ENCODE data around the gene DHRS2. TPM values are rescaled to one million over a fixed set of nuclear protein-coding genes. Genes with fewer than 3 reads are reported as not detected.

Gene DHRS2
- total and polyA plus RNA-seq, 2 of the 13 experiments (the other 11 are each of a cell fraction or from before 2014, with no cell fraction given) = 1,621 to 3,021 TPM

- no peak for TF ChIP-seq ZNF460 (CRISPR knock-in tag; IDR thresholded peaks at IDR 0.05; ENCODE audit: borderline replicate concordance)
- TF ChIP-seq ZSCAN20 (CRISPR knock-in tag; IDR thresholded peaks at IDR 0.05; ENCODE audit: borderline replicate concordance) = 0 out of 2 replicates have a peak, but pooled peaks have one; percentile 36
- no peak for TF ChIP-seq PCBP1 (IDR thresholded peaks at IDR 0.05; ENCODE audit: borderline replicate concordance, low read depth, low read length)
- TF ChIP-seq SAFB2 (CRISPR knock-in tag; IDR thresholded peaks at IDR 0.05; ENCODE audit: borderline replicate concordance, low read depth) = no peak
- TF ChIP-seq ZC3H4 (CRISPR knock-in tag; IDR thresholded peaks at IDR 0.05; ENCODE audit: borderline replicate concordance) = 0 out of 2 replicates have a peak, but pooled peaks have one; percentile 0
- TF ChIP-seq KLF12 (CRISPR knock-in tag; IDR thresholded peaks at IDR 0.05; ENCODE audit: borderline replicate concordance) = peak; percentile 54; the same call in 1 of the 2 replicates
Measured at GRCh38 chr14:23612802-23613201, 23.4 kb upstream of the DHRS2 start (continued).

DNA sequence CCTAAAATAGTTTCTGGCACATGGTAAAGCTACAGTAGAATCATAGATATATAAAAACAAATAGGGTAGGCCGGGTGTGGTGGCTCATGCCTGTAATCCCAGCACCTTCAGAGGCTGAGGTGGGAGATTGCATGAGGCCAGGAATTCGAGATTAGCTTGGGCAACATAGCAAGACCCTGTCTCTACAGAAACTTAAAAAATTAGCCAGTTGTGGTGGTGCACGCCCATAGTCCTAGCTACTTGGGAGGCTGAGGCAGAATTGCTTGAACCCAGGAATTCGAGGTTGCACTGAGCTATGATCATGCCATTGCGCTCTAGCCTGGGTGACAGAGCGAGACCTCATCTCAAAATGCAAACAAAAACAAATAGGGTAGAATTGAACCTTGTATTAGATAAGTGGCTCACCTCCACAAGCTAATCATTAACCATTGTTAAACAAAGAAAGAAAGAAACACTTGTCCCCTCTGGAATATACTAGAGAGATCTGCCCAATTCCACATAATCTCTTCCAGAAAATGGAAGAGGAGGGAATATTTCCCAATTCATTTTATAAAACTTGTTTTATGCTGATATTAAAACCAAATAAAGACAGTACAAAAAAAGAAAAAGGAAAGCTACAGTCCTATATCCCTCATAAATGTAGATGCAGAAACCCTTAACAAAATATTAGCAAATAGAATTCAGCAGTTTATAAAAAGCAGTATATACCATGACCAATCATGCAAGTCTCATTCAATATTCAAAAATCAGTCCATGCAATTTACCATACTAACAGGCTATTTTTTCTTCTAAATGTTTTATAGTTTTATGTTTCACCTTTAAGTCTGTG, 22.7 kb upstream of the DHRS2 start:
- H3K79me2 ChIP-seq (ENCODE audit: insufficient read depth, low read length) = no peaks in the 10 kb centered on the region
- no peak overlapping the region for H2AFZ ChIP-seq (ENCODE audit: low read length)
- H3K9ac ChIP-seq (ENCODE audit: insufficient read depth, low read depth, low read length) = peak overlapping the region; percentile 47
- intact Hi-C loops (cut with micrococcal nuclease; ENCODE audit: unreplicated experiment) (loop anchor here (1.0 to 5.0 kb wide), 3 partner anchors 19 to 479 kb away; partner anchors contain the start of genes DHRS2 and PCK2), in situ Hi-C loops (cut with HindIII; ENCODE audit: extremely low pct_ligation_motif_present, low pct_unique_long_range_greater_than_20kb) (no loop called here)
- ATAC-seq (peak; percentile 70), DNase-seq (ENCODE audit: low spot score) (peak; percentile 100), FAIRE-seq (peak; percentile 89)
- peak overlapping the region in 2 of 3 experiments; percentile 9 to 26; a peak in 3 of 6 replicates for H3K4me3 ChIP-seq (replicated peaks in 1 of 3; ENCODE audit: insufficient read depth in 1 of 3, low read depth in 2 of 3, low read length in 3 of 3)
- WGBS (ENCODE audit: low lambda C conversion rate) = 6% methylated on average over 6 of the region's 6 CpGs
- BruUV-seq (replicated peaks) = no TSS peak
- H3K9me3 ChIP-seq (ENCODE audit: low read length) = no peaks in the 10 kb centered on the region
- no peaks in the 10 kb centered on the region for H3K36me3 ChIP-seq (replicated peaks in 1 of 2; ENCODE audit: control insufficient read depth in 1 of 2, insufficient read depth in 2 of 2, low read length in 2 of 2)
- peaks cover 95% of the 10 kb centered on the region for H3K4me1 ChIP-seq (ENCODE audit: insufficient read depth, low read length)
- no peaks in the 10 kb centered on the region for H4K20me1 ChIP-seq (ENCODE audit: insufficient read depth, low read length)
- no peaks in the 10 kb centered on the region for H3K27me3 ChIP-seq (ENCODE audit: control insufficient read depth in 1 of 2, insufficient read depth in 2 of 2, low read length in 2 of 2)
- POLR2A ChIA-PET = interaction anchor here (0.9 to 14.7 kb wide), 20 partner anchors 9 to 658 kb away, joined by 3 to 1105 read pairs (median 8); partner anchors contain the start of genes AP1G2, DHRS2, NRL and PABPN1
- H3K4me2 ChIP-seq (ENCODE audit: low read depth, low read length) = peak overlapping the region; percentile 86
- CTCF ChIA-PET (ENCODE audit: low intra/inter-chr PET ratio, low total read pairs) = interaction anchor here (2.3 to 2.4 kb wide), 2 partner anchors 19 to 24 kb away, joined by 8 to 19 read pairs; no protein-coding TSS in a partner anchor
- peak overlapping the region; percentile 89 for H3K27ac ChIP-seq (ENCODE audit: extremely low read length, insufficient read depth, low read length)
- TF ChIP-seq ZNF646 (CRISPR knock-in tag; IDR thresholded peaks at IDR 0.05) (no peak), ZNF639 (CRISPR knock-in tag; conservative IDR thresholded peaks at IDR 0.05) (0 out of 2 replicates have a peak, but pooled peaks have one; percentile 47), STAT5B (CRISPR knock-in tag; IDR thresholded peaks at IDR 0.05) (peak; percentile 80; the same call in 1 of the 2 replicates), ZNF446 (CRISPR knock-in tag; IDR thresholded peaks at IDR 0.05) (no peak), ZNF552 (CRISPR knock-in tag; IDR thresholded peaks at IDR 0.05; ENCODE audit: borderline replicate concordance) (peak; percentile 67; the same call in 1 of the 2 replicates), POLR2AphosphoS5 (IDR thresholded peaks at IDR 0.05; ENCODE audit: low read depth, low read length) (peak; percentile 60; the same call in 1 of the 2 replicates), ATF7-NPFF (CRISPR knock-in tag; IDR thresholded peaks at IDR 0.05; ENCODE audit: low read depth) (no peak)

Data from HepG2 (cell line).